Fibroblast of upper back skin (primary cell): ENCODE data around the gene SPATS2L.

Experiments
- DNase-seq: peaks from one replicate; pipeline ENCODE4 v3.0.0-alpha.2; 2013

Gene SPATS2L

DNA sequence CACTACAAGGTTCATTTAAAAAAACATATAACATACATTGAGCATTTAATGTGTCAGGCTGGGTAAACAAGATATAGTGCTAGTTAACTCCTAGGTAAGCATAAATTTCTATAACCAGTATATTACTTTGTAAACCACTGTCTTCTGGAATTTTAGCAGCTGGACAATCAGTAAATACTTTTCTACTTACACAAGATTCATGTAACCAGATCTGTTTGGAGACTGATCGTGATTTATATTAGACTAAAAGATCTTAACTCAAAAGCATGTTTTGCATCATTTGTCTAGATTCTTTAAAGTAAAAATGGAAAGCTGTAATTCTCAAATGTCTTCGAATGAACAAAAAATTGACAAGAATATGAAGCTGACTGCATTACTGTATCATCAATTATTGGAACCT is 218.6 kb downstream of the SPATS2L start:
- DNase-seq = no peak

DNA sequence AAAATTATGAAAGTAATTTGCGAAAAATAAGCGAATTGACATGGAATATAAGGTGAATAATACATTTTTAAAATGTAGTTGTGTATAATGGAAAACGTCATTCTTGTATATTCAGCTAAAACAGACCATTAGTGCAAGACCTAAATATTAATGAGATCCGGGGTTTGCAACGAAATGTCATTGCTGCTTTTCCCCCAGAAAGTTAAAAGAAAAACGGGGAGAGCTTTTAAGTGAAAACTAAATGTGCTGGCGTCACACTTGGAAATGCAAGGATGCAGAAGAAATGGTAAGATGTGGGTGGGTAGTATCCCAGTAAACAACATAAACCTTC is 219.0 kb downstream of the SPATS2L start:
- DNase-seq = no peak

- peak; percentile 92 for DNase-seq
These were observed 219.6 kb downstream of the SPATS2L start, which contains the start of gene SGO2 for GRCh38 chr2:200525882-200526651. SGO2 (plus strand) TSS chr2:200526207; CDS start chr2:200532976, 6,769 bp downstream.

- no peak for DNase-seq
These were observed 221.7 kb downstream of the SPATS2L start for GRCh38 chr2:200528228-200528627.
